Measurements from ENCODE around the gene FNDC3B.

- TF ChIP-seq, protein P1, sequence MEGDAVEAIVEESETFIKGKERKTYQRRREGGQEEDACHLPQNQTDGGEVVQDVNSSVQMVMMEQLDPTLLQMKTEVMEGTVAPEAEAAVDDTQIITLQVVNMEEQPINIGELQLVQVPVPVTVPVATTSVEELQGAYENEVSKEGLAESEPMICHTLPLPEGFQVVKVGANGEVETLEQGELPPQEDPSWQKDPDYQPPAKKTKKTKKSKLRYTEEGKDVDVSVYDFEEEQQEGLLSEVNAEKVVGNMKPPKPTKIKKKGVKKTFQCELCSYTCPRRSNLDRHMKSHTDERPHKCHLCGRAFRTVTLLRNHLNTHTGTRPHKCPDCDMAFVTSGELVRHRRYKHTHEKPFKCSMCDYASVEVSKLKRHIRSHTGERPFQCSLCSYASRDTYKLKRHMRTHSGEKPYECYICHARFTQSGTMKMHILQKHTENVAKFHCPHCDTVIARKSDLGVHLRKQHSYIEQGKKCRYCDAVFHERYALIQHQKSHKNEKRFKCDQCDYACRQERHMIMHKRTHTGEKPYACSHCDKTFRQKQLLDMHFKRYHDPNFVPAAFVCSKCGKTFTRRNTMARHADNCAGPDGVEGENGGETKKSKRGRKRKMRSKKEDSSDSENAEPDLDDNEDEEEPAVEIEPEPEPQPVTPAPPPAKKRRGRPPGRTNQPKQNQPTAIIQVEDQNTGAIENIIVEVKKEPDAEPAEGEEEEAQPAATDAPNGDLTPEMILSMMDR (IDR thresholded peaks at IDR 0.05; ENCODE audit: extremely low read depth in 1 of 2, insufficient read depth in 1 of 2, low read depth in 1 of 2, low read length in 2 of 2), result no peak
- no peak for TF ChIP-seq EZH2 (IDR thresholded peaks at IDR 0.05; ENCODE audit: borderline replicate concordance, low read depth, low read length, severe bottlenecking)
- no peak for TF ChIP-seq POLR2A (IDR thresholded peaks at IDR 0.05; ENCODE audit: low read depth, low read length)
- TF ChIP-seq JUN (IDR thresholded peaks at IDR 0.05; ENCODE audit: borderline replicate concordance, insufficient read depth, insufficient read length, low read depth), result no peak
- TF ChIP-seq MAX (IDR thresholded peaks at IDR 0.05; ENCODE audit: insufficient read depth, insufficient read length), result no peak
- no peak for TF ChIP-seq FOS (IDR thresholded peaks at IDR 0.05; ENCODE audit: borderline replicate concordance, insufficient read depth, low read length)
- TF ChIP-seq GATA2 (IDR thresholded peaks at IDR 0.05; ENCODE audit: insufficient read depth, insufficient read length, low read depth, low read length), result no peak
- TF ChIP-seq POLR2AphosphoS5 (IDR thresholded peaks at IDR 0.05; ENCODE audit: insufficient read depth, low read depth, low read length), result no peak
These were observed 216.8 kb downstream of the FNDC3B start for GRCh38 chr3:172256101-172256734.
